ENCODE data around the gene UMAD1. TPM values are rescaled to one million over a fixed set of nuclear protein-coding genes. Genes with fewer than 3 reads are reported as not detected.

Gene UMAD1
- total and polyA plus RNA-seq, 2 of the 13 experiments (the other 11 are each of a cell fraction or from before 2014, with no cell fraction given): 16.8 to 17.6 TPM

DNA sequence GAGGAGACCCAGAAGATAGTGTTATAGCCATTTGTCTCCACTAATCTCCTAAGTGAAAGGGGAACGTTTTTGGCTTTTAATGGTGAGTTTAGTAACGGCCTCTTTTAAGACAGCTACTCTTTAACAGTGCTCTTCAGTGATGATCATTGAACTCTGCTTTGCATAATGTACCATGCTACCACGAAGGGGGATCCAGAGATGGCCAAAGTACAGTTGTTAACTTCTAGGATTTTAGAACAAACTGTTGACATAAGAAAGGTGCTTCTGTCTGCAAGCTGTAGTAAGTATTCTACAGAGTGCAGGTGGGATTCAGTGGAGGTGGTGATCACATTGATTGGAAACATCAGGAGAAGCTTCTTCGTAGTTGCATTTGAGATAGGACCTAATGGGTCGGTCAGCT, 192.0 kb downstream of the UMAD1 start (continued):
- TF ChIP-seq, protein P1, sequence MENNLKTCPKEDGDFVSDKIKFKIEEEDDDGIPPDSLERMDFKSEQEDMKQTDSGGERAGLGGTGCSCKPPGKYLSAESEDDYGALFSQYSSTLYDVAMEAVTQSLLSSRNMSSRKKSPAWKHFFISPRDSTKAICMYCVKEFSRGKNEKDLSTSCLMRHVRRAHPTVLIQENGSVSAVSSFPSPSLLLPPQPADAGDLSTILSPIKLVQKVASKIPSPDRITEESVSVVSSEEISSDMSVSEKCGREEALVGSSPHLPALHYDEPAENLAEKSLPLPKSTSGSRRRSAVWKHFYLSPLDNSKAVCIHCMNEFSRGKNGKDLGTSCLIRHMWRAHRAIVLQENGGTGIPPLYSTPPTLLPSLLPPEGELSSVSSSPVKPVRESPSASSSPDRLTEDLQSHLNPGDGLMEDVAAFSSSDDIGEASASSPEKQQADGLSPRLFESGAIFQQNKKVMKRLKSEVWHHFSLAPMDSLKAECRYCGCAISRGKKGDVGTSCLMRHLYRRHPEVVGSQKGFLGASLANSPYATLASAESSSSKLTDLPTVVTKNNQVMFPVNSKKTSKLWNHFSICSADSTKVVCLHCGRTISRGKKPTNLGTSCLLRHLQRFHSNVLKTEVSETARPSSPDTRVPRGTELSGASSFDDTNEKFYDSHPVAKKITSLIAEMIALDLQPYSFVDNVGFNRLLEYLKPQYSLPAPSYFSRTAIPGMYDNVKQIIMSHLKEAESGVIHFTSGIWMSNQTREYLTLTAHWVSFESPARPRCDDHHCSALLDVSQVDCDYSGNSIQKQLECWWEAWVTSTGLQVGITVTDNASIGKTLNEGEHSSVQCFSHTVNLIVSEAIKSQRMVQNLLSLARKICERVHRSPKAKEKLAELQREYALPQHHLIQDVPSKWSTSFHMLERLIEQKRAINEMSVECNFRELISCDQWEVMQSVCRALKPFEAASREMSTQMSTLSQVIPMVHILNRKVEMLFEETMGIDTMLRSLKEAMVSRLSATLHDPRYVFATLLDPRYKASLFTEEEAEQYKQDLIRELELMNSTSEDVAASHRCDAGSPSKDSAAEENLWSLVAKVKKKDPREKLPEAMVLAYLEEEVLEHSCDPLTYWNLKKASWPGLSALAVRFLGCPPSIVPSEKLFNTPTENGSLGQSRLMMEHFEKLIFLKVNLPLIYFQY (CRISPR knock-in tag; IDR thresholded peaks at IDR 0.05; ENCODE audit: borderline replicate concordance): no peak
- TF ChIP-seq ZNF138 (CRISPR knock-in tag; IDR thresholded peaks at IDR 0.05; ENCODE audit: low read depth) (no peak), ZBTB8A (CRISPR knock-in tag; IDR thresholded peaks at IDR 0.05; ENCODE audit: borderline replicate concordance, low read depth) (no peak), ONECUT2 (CRISPR knock-in tag; IDR thresholded peaks at IDR 0.05) (no peak), ZMYM3 (CRISPR knock-in tag; IDR thresholded peaks at IDR 0.05) (no peak), TRIM24 (CRISPR knock-in tag; IDR thresholded peaks at IDR 0.05) (no peak), HMG20A (CRISPR knock-in tag; IDR thresholded peaks at IDR 0.05; ENCODE audit: borderline replicate concordance) (no peak), MBD4 (IDR thresholded peaks at IDR 0.05; ENCODE audit: borderline replicate concordance, low read length) (no peak), NONO (IDR thresholded peaks at IDR 0.05) (no peak), NONO (CRISPR knock-in tag; conservative IDR thresholded peaks at IDR 0.05) (no peak)
- TF ChIP-seq, protein P2, sequence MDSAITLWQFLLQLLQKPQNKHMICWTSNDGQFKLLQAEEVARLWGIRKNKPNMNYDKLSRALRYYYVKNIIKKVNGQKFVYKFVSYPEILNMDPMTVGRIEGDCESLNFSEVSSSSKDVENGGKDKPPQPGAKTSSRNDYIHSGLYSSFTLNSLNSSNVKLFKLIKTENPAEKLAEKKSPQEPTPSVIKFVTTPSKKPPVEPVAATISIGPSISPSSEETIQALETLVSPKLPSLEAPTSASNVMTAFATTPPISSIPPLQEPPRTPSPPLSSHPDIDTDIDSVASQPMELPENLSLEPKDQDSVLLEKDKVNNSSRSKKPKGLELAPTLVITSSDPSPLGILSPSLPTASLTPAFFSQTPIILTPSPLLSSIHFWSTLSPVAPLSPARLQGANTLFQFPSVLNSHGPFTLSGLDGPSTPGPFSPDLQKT (CRISPR knock-in tag; IDR thresholded peaks at IDR 0.05; ENCODE audit: borderline replicate concordance): no peak
- TF ChIP-seq, protein P3, sequence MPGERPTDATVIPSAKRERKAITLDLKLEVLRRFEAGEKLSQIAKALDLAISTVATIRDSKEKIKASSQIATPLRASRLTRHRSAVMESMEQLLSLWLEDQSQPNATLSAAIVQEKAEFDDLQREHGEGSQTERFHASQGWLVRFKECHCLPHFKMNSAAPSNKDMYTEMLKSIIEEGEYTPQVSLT (CRISPR knock-in tag; IDR thresholded peaks at IDR 0.05; ENCODE audit: borderline replicate concordance, low read depth): no peak
- TF ChIP-seq, protein P4, sequence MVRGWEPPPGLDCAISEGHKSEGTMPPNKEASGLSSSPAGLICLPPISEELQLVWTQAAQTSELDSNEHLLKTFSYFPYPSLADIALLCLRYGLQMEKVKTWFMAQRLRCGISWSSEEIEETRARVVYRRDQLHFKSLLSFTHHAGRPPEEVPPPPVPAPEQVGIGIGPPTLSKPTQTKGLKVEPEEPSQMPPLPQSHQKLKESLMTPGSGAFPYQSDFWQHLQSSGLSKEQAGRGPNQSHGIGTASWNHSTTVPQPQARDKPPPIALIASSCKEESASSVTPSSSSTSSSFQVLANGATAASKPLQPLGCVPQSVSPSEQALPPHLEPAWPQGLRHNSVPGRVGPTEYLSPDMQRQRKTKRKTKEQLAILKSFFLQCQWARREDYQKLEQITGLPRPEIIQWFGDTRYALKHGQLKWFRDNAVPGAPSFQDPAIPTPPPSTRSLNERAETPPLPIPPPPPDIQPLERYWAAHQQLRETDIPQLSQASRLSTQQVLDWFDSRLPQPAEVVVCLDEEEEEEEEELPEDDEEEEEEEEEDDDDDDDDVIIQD (CRISPR knock-in tag; IDR thresholded peaks at IDR 0.05; ENCODE audit: low read depth): 0 out of 2 replicates have a peak, but pooled peaks have one; percentile 47
- TF ChIP-seq, protein P5, sequence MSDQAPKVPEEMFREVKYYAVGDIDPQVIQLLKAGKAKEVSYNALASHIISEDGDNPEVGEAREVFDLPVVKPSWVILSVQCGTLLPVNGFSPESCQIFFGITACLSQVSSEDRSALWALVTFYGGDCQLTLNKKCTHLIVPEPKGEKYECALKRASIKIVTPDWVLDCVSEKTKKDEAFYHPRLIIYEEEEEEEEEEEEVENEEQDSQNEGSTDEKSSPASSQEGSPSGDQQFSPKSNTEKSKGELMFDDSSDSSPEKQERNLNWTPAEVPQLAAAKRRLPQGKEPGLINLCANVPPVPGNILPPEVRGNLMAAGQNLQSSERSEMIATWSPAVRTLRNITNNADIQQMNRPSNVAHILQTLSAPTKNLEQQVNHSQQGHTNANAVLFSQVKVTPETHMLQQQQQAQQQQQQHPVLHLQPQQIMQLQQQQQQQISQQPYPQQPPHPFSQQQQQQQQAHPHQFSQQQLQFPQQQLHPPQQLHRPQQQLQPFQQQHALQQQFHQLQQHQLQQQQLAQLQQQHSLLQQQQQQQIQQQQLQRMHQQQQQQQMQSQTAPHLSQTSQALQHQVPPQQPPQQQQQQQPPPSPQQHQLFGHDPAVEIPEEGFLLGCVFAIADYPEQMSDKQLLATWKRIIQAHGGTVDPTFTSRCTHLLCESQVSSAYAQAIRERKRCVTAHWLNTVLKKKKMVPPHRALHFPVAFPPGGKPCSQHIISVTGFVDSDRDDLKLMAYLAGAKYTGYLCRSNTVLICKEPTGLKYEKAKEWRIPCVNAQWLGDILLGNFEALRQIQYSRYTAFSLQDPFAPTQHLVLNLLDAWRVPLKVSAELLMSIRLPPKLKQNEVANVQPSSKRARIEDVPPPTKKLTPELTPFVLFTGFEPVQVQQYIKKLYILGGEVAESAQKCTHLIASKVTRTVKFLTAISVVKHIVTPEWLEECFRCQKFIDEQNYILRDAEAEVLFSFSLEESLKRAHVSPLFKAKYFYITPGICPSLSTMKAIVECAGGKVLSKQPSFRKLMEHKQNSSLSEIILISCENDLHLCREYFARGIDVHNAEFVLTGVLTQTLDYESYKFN (CRISPR knock-in tag; conservative IDR thresholded peaks at IDR 0.05): peak; percentile 52
- TF ChIP-seq, protein P6, sequence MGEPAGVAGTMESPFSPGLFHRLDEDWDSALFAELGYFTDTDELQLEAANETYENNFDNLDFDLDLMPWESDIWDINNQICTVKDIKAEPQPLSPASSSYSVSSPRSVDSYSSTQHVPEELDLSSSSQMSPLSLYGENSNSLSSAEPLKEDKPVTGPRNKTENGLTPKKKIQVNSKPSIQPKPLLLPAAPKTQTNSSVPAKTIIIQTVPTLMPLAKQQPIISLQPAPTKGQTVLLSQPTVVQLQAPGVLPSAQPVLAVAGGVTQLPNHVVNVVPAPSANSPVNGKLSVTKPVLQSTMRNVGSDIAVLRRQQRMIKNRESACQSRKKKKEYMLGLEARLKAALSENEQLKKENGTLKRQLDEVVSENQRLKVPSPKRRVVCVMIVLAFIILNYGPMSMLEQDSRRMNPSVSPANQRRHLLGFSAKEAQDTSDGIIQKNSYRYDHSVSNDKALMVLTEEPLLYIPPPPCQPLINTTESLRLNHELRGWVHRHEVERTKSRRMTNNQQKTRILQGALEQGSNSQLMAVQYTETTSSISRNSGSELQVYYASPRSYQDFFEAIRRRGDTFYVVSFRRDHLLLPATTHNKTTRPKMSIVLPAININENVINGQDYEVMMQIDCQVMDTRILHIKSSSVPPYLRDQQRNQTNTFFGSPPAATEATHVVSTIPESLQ (CRISPR knock-in tag; conservative IDR thresholded peaks at IDR 0.05): no peak
